H9 (cell line): Measurements from ENCODE around the gene GPATCH3. TPM values are rescaled to one million over a fixed set of nuclear protein-coding genes. Genes with fewer than 3 reads are reported as not detected.

Experiments
- DNase-seq: peaks from one replicate; pipeline ENCODE4 v3.0.0-alpha.2; 2017
- H2AFZ ChIP-seq: one replicate; pipeline ENCODE4 v1.6.1; 2013; ENCODE audit warnings: mild to moderate bottlenecking, low read length, control low read depth, moderate library complexity
- H2AK5ac ChIP-seq: 2 replicates; pipeline ENCODE4 v1.6.1; 2013; ENCODE audit warnings: low read length, control low read depth, mixed read lengths; ENCODE audit not compliant: insufficient read length
- H2BK120ac ChIP-seq: one replicate; pipeline ENCODE4 v1.6.1; 2013; ENCODE audit warnings: low read depth, mild to moderate bottlenecking, low read length, control low read depth, inconsistent platforms; ENCODE audit not compliant: poor library complexity, severe bottlenecking
- H2BK12ac ChIP-seq: 2 replicates; pipeline ENCODE4 v1.6.1; 2013; ENCODE audit warnings: low read length, control low read depth, mixed read lengths, low read depth; ENCODE audit not compliant: insufficient read length
- H2BK15ac ChIP-seq: 2 replicates; pipeline ENCODE4 v1.6.1; 2013; ENCODE audit warnings: low read depth, low read length, control low read depth
- H2BK20ac ChIP-seq: one replicate; pipeline ENCODE4 v1.6.1; 2013; ENCODE audit warnings: low read depth, mild to moderate bottlenecking, low read length, control low read depth, inconsistent platforms; ENCODE audit not compliant: poor library complexity, severe bottlenecking
- H2BK5ac ChIP-seq: 2 replicates; pipeline ENCODE4 v1.6.1; 2013; ENCODE audit warnings: low read length, control low read depth, mixed read lengths; ENCODE audit not compliant: insufficient read length
- H3K14ac ChIP-seq: 2 replicates; pipeline ENCODE4 v1.6.1; 2013; ENCODE audit warnings: low read length, control low read depth; ENCODE audit not compliant: insufficient read depth
- H3K18ac ChIP-seq: 2 replicates; pipeline ENCODE4 v1.6.1; 2013; ENCODE audit warnings: low read depth, mild to moderate bottlenecking, mixed read lengths, low read length, control low read depth; ENCODE audit not compliant: insufficient read length
- H3K23ac ChIP-seq: 2 replicates; pipeline ENCODE4 v1.6.1; 2013; ENCODE audit warnings: low read length, control low read depth, mixed read lengths, low read depth; ENCODE audit not compliant: insufficient read length
- H3K23me2 ChIP-seq: 2 replicates; pipeline ENCODE4 v1.6.1; 2013; ENCODE audit warnings: low read depth, mild to moderate bottlenecking, mixed read lengths, low read length, control low read depth; ENCODE audit not compliant: insufficient read length, poor library complexity, severe bottlenecking
- H3K27ac ChIP-seq: 2 replicates; pipeline ENCODE4 v1.5.1; 2013; ENCODE audit warnings: low read length, control low read depth, mixed read lengths, low read depth; ENCODE audit not compliant: insufficient read length
- H3K27me3 ChIP-seq: 2 replicates; pipeline ENCODE4 v1.6.1; 2013; ENCODE audit warnings: low read length, control low read depth, inconsistent platforms; ENCODE audit not compliant: insufficient read depth
- H3K4ac ChIP-seq: 2 replicates; pipeline ENCODE4 v1.6.1; 2013; ENCODE audit warnings: low read depth, mild to moderate bottlenecking, control low read depth, inconsistent platforms, low read length, moderate library complexity
- H3K4me1 ChIP-seq: 2 replicates; pipeline ENCODE4 v1.6.1; 2013; ENCODE audit warnings: low read length, control low read depth, inconsistent platforms; ENCODE audit not compliant: insufficient read depth
- H3K4me2 ChIP-seq: 2 replicates; pipeline ENCODE4 v1.6.1; 2013; ENCODE audit warnings: low read length, control low read depth, mixed read lengths; ENCODE audit not compliant: insufficient read length, insufficient read depth
- H3K56ac ChIP-seq: 2 replicates; pipeline ENCODE4 v1.6.1; 2013; ENCODE audit warnings: low read depth, mild to moderate bottlenecking, mixed read lengths, low read length, control low read depth; ENCODE audit not compliant: insufficient read length
- H3K79me1 ChIP-seq: 2 replicates; pipeline ENCODE4 v1.6.1; 2013; ENCODE audit warnings: low read depth, mild to moderate bottlenecking, moderate library complexity, low read length, control low read depth, inconsistent platforms; ENCODE audit not compliant: insufficient read depth, poor library complexity, severe bottlenecking
- H3K79me2 ChIP-seq: 2 replicates; pipeline ENCODE4 v1.6.1; 2013; ENCODE audit warnings: low read length, control low read depth, inconsistent platforms; ENCODE audit not compliant: insufficient read depth
- H3K9ac ChIP-seq: 2 replicates; pipeline ENCODE4 v1.6.1; 2013; ENCODE audit warnings: low read length, control low read depth, mixed read lengths; ENCODE audit not compliant: insufficient read length; ENCODE audit errors: extremely low read depth
- H3K9me3 ChIP-seq: one replicate; pipeline ENCODE4 v1.6.1; 2013; ENCODE audit warnings: low read depth, low read length, inconsistent platforms; ENCODE audit not compliant: control insufficient read depth
- H3T11ph ChIP-seq: one replicate; pipeline ENCODE4 v1.6.1; 2013; ENCODE audit warnings: mild to moderate bottlenecking, low read length, control low read depth, inconsistent platforms
- H4K20me1 ChIP-seq: one replicate; pipeline ENCODE4 v1.6.1; 2013; ENCODE audit not compliant: control insufficient read depth, insufficient read length, insufficient read depth
- H4K5ac ChIP-seq: 2 replicates; pipeline ENCODE4 v1.6.1; 2013; ENCODE audit warnings: low read depth, mild to moderate bottlenecking, mixed read lengths, low read length, control low read depth; ENCODE audit not compliant: insufficient read length
- H4K8ac ChIP-seq: replicated peaks from 2 replicates; pipeline ENCODE4 v1.6.1; 2013; ENCODE audit warnings: low read length, control low read depth, mixed read lengths, low read depth; ENCODE audit not compliant: insufficient read length
- H4K91ac ChIP-seq: 2 replicates; pipeline ENCODE4 v1.6.1; 2013; ENCODE audit warnings: low read depth, mild to moderate bottlenecking, moderate library complexity, mixed read lengths, low read length, control low read depth; ENCODE audit not compliant: insufficient read length
- H3K27ac Mint-ChIP-seq, 3 experiments: 2 replicates in 2 of 3; 3 replicates in 1 of 3; pipeline ENCODE4 v1.8.0; 2020 to 2021; ENCODE audit warnings: mixed read lengths in 3 of 3, mild to moderate bottlenecking in 1 of 3, moderate library complexity in 1 of 3
- H3K27me3 Mint-ChIP-seq: 2 replicates; pipeline ENCODE4 v1.8.0; 2021; ENCODE audit warnings: low read depth, mild to moderate bottlenecking, moderate library complexity, mixed read lengths
- H3K36me3 Mint-ChIP-seq, 3 experiments: 2 replicates in 2 of 3; 3 replicates in 1 of 3; pipeline ENCODE4 v1.8.0; 2020 to 2021; ENCODE audit warnings: low read depth in 3 of 3, mixed read lengths in 3 of 3; ENCODE audit not compliant: insufficient read depth in 1 of 3
- H3K4me1 Mint-ChIP-seq, 2 experiments: 2 replicates each; pipeline ENCODE4 v1.8.0; 2020; ENCODE audit warnings: mixed read lengths in 2 of 2
- H3K4me3 Mint-ChIP-seq, 2 experiments: 2 replicates in 1 of 2; 3 replicates in 1 of 2; pipeline ENCODE4 v1.8.0; 2020 to 2021; ENCODE audit warnings: mild to moderate bottlenecking in 2 of 2, mixed read lengths in 2 of 2, moderate library complexity in 1 of 2
- H3K9me3 Mint-ChIP-seq, 2 experiments: 2 replicates in 1 of 2; 3 replicates in 1 of 2; pipeline ENCODE4 v1.8.0; 2020; ENCODE audit warnings: mild to moderate bottlenecking in 2 of 2, mixed read lengths in 2 of 2, moderate library complexity in 1 of 2
- CTCF ChIP-seq: fragments of 200-600 bp; sonication (generic); conservative IDR thresholded peaks from 3 replicates; pipeline ENCODE4 v1.8.0; 2021; ENCODE audit warnings: antibody characterized with exemption, mild to moderate bottlenecking
- WGBS: extraction: QIAGEN DNeasy Blood & Tissue Kit; methylation state at CpG from one replicate; pipeline ENCODE4 v1.1.7; 2013; ENCODE audit warnings: missing lambda C conversion rate, low lambda C conversion rate, mixed read lengths; ENCODE audit not compliant: insufficient read length; ENCODE audit errors: extremely low coverage; 5-methylcytosine and 5-hydroxymethylcytosine counted together
- total RNA-seq: library from RNA; stranded (reverse); gene quantifications from 2 replicates; pipeline ENCODE4 v1.2.1, GENCODE V29; 2021

The GPATCH3 gene
- total RNA-seq, 1 experiment from 2014 or later, result 19.4 TPM

- H3K36me3 Mint-ChIP-seq, result peaks cover 27 to 69% (median 57%) of the 10 kb centered on the region in 3 experiments; a peak in 6 of 7 replicates
Observed at GRCh38 chr1:26848941-26849774, 51.1 kb downstream of the GPATCH3 start.

More at GRCh38 chr1:26848941-26849774, 51.1 kb downstream of the GPATCH3 start:
- no peaks in the 10 kb centered on the region for H3K79me1 ChIP-seq
- H2AFZ ChIP-seq, result no peak overlapping the region
- H3K4ac ChIP-seq, result no peak overlapping the region
- no peaks in the 10 kb centered on the region for H3K23me2 ChIP-seq
- no CpG with 5 or more reads among the region's 10 CpGs for WGBS
- no peak overlapping the region for H4K91ac ChIP-seq
- no peak overlapping the region for H3K14ac ChIP-seq
- no peak overlapping the region for H4K8ac ChIP-seq
- H3K27me3 ChIP-seq, result no peaks in the 10 kb centered on the region
- DNase-seq, result no peak
- H3K79me2 ChIP-seq, result no peaks in the 10 kb centered on the region
- no peaks in the 10 kb centered on the region for H4K20me1 ChIP-seq
- no peak overlapping the region for H2BK120ac ChIP-seq
- Mint-ChIP-seq H3K4me1 (peaks cover 7% of the 10 kb centered on the region in 2 experiments), H3K4me3 (no peak overlapping the region), H3K27ac (0 out of 7 replicates have a peak overlapping the region, but pooled peaks of 1 of the 3 experiments have one; percentile 35), H3K9me3 (no peaks in the 10 kb centered on the region), H3K27me3 (no peaks in the 10 kb centered on the region)
- H3K56ac ChIP-seq, result no peak overlapping the region
- no peak overlapping the region for H3K9ac ChIP-seq
- H2BK15ac ChIP-seq, result no peak overlapping the region
- no peak overlapping the region for H2AK5ac ChIP-seq
- no peak overlapping the region for H2BK20ac ChIP-seq
- H3K4me2 ChIP-seq, result no peak overlapping the region
- no peaks in the 10 kb centered on the region for H3K4me1 ChIP-seq
- no peak overlapping the region for H2BK12ac ChIP-seq
- H3K9me3 ChIP-seq, result no peaks in the 10 kb centered on the region
- H3K18ac ChIP-seq, result no peak overlapping the region
- no peak overlapping the region for H4K5ac ChIP-seq
- H3T11ph ChIP-seq, result no peak overlapping the region
- H2BK5ac ChIP-seq, result no peak overlapping the region
- H3K23ac ChIP-seq, result no peak overlapping the region
- no peak for TF ChIP-seq CTCF
- H3K27ac ChIP-seq, result no peak overlapping the region
